ENCODE measurements around the gene A3GALT2.

The A3GALT2 gene

DNA sequence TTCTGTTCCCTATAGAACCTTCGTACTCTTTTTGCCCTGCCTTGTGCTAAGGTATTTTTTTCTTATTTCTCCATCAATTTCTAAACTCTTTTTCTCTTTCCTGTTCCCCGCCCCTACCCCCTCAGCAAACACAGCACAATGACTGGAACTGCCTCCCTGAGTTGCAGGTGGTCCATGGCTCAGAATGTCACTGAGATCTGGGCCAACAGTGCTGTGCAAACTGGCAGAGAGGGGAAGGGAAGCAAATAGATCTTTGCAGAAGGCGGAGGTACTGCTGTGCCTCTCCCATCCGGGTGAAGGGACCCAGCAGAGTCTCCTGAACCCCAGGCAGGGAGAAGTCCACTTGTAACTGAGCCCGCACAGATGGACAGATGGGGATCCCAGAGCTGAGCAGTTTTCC lies 32.6 kb upstream of the A3GALT2 start:
- TF ChIP-seq CTCF (IDR thresholded peaks at IDR 0.05), result no peak
- H3K4me3 ChIP-seq (ENCODE audit: low read depth, low read length), result no peak overlapping the region
- no peak overlapping the region for H3K9ac ChIP-seq
- H3K27me3 ChIP-seq (ENCODE audit: control insufficient read depth, insufficient read depth, low read length), result no peaks in the 10 kb centered on the region
- peaks cover under 1% of the 10 kb centered on the region for H3K79me2 ChIP-seq
- H3K9me3 ChIP-seq (ENCODE audit: control insufficient read depth, low read length), result no peaks in the 10 kb centered on the region
- H3K27ac ChIP-seq, result no peak overlapping the region
- H3K36me3 ChIP-seq (ENCODE audit: control insufficient read depth, insufficient read depth, low read length), result no peaks in the 10 kb centered on the region
- H3K4me1 ChIP-seq, result no peaks in the 10 kb centered on the region
- H2AFZ ChIP-seq, result no peak overlapping the region
- H3K4me2 ChIP-seq (ENCODE audit: low read length), result no peak overlapping the region

DNA sequence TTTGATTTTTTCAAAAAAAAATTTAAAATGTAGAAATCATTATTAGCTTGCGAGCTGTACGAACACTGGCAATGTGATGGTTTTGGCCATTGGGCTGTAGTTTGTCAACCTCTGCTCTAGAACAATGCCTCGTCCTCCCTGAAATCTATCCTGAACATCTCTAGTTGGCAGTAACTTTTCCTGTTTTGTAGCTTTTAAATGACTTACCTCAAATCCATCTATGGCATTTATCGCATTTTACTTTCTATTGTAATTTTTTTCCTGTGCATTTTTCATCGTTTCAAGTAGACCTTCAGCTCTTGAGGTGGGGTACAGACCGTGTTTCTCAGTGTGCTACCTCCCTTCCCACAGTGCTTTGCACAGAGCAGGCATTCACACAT lies 30.4 kb upstream of the A3GALT2 start:
- no peak for TF ChIP-seq CTCF (IDR thresholded peaks at IDR 0.05)
- peaks cover 9% of the 10 kb centered on the region for H3K79me2 ChIP-seq
- H3K9ac ChIP-seq, result no peak overlapping the region
- peaks cover 2% of the 10 kb centered on the region for H3K4me1 ChIP-seq
- H3K9me3 ChIP-seq (ENCODE audit: control insufficient read depth, low read length), result no peaks in the 10 kb centered on the region
- H3K27me3 ChIP-seq (ENCODE audit: control insufficient read depth, insufficient read depth, low read length), result no peaks in the 10 kb centered on the region
- H3K27ac ChIP-seq, result no peak overlapping the region
- H3K4me3 ChIP-seq (ENCODE audit: low read depth, low read length), result no peak overlapping the region
- no peaks in the 10 kb centered on the region for H3K36me3 ChIP-seq (ENCODE audit: control insufficient read depth, insufficient read depth, low read length)
- H2AFZ ChIP-seq, result no peak overlapping the region
- no peak overlapping the region for H3K4me2 ChIP-seq (ENCODE audit: low read length)

DNA sequence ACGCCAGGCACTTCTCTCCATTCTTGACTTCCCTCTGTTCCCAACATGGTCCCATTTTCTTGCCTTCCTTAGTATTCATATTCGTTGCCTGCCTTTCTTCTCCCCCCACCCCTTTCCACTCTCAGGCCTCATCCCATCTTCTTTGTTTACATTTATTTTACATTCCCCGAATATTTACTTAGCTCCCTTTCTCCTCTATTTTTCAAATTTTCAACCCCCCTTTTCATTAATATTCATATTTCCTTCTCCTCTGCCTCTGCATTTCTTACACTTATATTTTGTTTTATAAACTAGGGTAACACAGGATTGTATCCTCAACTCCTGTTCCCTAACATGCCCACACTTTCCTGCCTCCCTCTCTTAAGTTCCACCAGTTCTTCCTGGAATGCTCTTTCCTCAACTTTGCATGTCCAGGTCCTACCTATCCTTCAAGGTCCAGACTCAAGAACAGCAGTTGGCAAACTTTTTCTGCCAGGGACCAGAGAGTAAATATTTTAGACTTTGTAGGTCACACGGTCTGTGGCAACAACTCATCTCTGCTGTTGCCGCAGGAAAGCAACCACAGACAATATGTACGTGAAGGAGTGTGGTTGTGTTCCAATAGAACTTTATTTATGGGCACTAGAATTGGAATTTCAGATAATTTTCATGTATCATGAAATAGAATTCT lies 29.8 kb upstream of the A3GALT2 start:
- peak overlapping the region; percentile 77 for H3K27ac ChIP-seq
- no peak for TF ChIP-seq CTCF (IDR thresholded peaks at IDR 0.05)
- H3K36me3 ChIP-seq (ENCODE audit: control insufficient read depth, insufficient read depth, low read length), result no peaks in the 10 kb centered on the region
- peak overlapping the region; percentile 90 for H2AFZ ChIP-seq
- H3K4me1 ChIP-seq, result peaks cover 2% of the 10 kb centered on the region
- peak overlapping the region; percentile 79 for H3K4me2 ChIP-seq (ENCODE audit: low read length)
- H3K9me3 ChIP-seq (ENCODE audit: control insufficient read depth, low read length), result no peaks in the 10 kb centered on the region
- no peaks in the 10 kb centered on the region for H3K27me3 ChIP-seq (ENCODE audit: control insufficient read depth, insufficient read depth, low read length)
- H3K79me2 ChIP-seq, result peaks cover 11% of the 10 kb centered on the region
- peak overlapping the region; percentile 59 for H3K4me3 ChIP-seq (ENCODE audit: low read depth, low read length)
- H3K9ac ChIP-seq, result no peak overlapping the region

- Histone ChIP-seq H3K4me1 (peaks cover 2% of the 10 kb centered on the region), H3K9me3 (ENCODE audit: control insufficient read depth, low read length) (no peaks in the 10 kb centered on the region), H3K4me3 (ENCODE audit: low read depth, low read length) (peak overlapping the region; percentile 59), H2AFZ (peak overlapping the region; percentile 90), H3K27ac (peak overlapping the region; percentile 77), H3K36me3 (ENCODE audit: control insufficient read depth, insufficient read depth, low read length) (no peaks in the 10 kb centered on the region), H3K27me3 (ENCODE audit: control insufficient read depth, insufficient read depth, low read length) (no peaks in the 10 kb centered on the region), H3K79me2 (peaks cover 13% of the 10 kb centered on the region), H3K9ac (no peak overlapping the region), H3K4me2 (ENCODE audit: low read length) (peak overlapping the region; percentile 79)
- TF ChIP-seq CTCF (IDR thresholded peaks at IDR 0.05), result no peak
These were observed 29.1 kb upstream of the A3GALT2 start for GRCh38 chr1:33349778-33350610.

Data from parathyroid adenoma (tissue), 2 donors.